Left renal cortex interstitium (tissue), 4 donors: ENCODE measurements around the gene DAG1. TPM values are rescaled to one million over a fixed set of nuclear protein-coding genes. Genes with fewer than 3 reads are reported as not detected.

ENCODE experiments used
- DNase-seq, 4 donors: peaks; one replicate each; pipeline ENCODE4 v3.0.0-alpha.2; 2013; ENCODE audit warnings: low read depth in 4 of 4, low spot score in 2 of 4, missing footprints in 1 of 4
- polyA plus RNA-seq, 4 donors: library from polyadenylated mRNA; unstranded; fragments of 120-200 nt; gene quantifications; one replicate each; pipeline ENCODE4 v1.2.1, GENCODE V29; 2013; ENCODE audit not compliant: insufficient read length in 4 of 4

DAG1 gene
- 100 to 1,000 TPM in 3 of 4 donors, 10 to 100 TPM in 1; 98.2 to 125 (median 114) TPM for polyA plus RNA-seq

DNA sequence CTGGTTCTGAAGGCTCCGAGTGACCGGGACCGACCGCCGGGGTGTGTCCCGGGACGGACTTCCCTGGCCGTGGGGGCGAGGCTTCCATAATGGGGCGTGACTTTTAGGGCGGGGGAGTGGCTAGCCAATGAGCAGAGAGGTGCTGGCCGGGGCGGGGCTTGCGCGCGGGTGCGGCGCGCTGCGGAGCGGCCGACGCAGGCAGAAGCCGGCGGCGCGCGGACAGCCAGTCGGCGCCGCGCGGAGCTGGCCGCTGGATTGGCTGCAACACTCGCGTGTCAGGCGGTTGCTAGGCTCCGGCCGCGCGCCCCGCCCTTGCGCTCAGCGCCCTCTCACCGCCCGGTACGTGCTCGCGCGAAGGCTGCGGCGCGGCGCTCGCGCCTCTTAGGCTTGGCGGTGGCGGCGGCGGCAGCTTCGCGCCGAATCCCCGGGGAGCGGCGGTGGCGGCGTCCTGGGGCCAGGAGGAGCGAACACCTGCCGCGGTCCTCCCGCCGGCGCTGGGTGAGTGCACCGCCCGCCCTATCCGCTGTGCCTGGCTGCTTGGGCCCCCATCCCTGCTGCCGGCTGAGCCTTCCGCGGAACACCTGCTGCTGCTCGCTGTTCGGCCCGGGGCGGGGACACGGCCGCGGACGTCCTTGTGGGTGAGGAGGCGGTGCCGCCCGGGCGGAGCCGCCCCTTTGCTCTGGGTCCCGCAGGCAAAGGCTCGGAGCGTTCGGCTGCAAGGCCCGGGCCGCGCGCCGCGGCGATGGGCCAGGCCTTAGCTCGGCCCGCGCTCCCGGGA, at the start of gene DAG1:
Gene DAG1, plus strand, starts transcription at position 332 of the 778 bp plus-strand sequence. CDS start 40,268 bp downstream, outside the sequence.
- peak; percentile 83 to 96 (median 92) for DNase-seq

DNA sequence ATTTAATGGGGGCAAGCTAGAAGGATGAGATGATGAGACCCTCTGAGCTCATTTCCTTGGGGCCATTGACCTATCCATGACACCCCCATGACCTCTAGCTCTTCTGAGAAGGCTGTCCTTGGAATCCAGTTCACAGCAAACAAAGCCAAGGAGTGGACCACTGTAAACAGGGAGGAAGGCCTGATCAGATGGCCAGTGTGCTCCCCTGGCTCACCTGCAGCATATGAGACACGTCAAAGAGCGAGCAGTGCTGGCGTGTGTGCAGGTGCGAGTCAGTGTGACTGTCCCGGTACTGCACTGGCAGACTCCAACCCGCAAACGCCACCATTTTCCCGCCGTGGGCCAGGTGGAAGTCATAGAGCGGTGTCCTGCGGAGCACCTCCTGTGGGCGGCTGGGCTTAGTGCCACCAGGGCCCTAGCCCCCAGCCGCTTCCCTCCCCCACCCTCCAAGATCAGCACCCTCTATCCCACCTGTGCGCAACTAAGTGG, 48.1 kb upstream of the DAG1 start:
- DNase-seq, result no peak

DNA sequence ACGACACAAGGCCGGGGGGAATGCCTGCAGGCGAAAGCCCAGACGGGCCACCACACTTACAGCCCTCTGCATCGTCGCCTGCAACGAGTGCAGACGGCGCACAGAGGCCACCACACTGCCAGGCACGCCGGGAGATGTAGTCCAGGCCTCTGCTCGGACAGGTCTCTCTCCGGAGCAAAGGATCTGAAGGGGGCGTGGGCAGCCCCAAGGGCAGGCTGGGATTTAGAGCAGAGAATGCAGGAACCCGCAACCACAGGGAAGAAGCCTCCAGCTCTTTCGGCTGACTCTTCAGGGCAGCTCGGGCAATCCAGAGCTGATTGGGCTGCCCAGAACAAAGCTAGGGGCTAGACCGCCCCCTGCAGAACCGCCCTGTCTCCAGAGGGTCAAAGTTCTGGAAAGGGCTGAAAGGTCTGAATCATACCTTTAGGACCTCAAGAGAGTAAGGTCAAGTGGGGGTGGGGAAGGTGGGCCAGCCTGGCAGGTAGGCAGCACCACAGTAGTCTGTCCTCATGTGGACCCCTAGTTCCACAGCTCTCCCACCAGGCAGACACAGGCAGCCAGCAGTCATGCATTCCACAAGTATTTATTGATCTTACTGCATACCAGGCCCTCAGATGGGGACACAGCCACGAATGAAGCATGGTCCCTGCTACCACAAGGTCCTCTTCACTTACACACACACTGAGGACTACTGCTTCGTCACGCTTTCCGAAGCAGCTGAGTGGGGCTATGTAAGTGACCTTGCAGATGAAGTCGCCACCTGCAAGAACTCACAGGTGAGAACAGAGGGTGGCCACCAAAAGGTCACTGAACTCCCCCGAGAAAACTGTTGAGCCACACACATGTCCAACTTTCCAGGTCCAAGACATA, 47.5 kb upstream of the DAG1 start, which contains the start of gene AMT:
Gene AMT, minus strand, starts transcription at position 95 of the 870 bp plus-strand sequence. Its CDS starts 23 bp downstream, at position 72.
- DNase-seq, result no peak

DNA sequence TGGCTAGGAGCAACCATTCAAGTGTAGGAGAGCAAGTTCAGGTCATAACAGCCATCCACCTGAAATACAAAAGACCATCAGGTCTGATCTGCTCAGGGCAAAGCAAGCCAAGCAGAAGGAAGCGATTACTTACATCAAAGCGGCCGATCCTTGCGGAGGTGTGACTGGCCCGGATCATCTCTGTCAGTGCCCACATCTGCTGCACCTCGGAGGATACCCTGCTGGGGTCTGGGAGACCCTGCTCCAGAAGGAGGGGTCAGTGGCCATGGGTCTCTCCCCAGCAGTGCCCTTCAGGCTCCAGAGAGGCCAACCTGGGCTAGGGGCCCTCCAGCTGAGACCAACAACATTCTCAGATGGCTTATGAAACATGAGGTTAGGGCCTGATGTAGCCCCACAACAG, 45.3 kb upstream of the DAG1 start:
- no peak for DNase-seq

DNA sequence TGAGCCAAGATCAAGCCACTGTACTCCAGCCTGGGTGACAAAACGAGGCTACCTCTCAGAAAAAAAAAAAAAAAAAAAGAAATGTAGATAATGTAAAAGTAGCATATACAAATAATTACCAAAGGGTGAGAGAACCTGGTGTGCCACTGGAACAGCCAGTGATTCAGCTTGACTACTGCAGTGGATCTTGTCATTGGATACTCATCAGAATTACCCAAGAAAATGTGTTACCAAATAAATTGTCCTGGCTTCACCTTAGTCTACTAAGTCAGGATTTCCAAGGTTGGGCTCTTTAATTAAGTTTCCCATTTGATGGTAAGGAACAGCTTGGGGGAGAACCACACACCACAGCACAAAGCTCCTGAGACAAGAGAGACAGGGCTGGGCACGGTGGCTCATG, 42.5 kb upstream of the DAG1 start:
- no peak for DNase-seq

DNA sequence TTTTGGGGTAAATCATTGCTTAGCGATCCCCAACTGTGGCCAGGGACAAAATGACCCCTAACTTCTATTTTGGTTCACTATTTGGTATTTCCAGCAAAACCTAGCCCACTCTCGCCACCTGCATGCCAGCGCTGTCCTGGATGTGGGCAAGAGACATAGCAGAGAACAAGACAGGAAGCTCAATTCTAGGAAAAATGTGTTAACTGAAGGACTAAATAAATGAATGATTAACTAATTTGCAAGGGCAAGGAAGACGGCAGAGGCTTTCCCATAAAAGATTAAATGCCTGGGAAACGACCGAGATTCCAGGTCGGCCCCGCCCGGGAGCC, 41.4 kb upstream of the DAG1 start:
- no peak for DNase-seq

DNA sequence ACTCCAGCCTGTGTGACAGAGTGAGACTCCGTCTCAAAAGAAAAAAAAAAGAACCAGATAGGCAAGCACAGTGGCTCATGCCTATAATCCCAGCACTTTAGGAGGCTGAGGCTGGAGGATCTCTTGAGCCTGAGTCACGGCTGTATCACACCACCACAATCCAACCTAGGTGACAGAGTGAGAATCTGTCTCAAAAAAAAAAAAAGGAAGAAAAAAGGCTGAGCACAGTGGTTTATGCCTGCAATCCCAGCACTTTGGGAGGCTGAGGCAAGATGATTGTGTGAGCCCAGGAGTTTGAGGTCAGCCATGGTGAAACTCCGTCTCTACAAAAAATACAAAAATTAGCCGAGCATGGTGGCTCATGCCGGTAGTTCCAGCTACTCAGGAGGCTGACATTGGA, 35.3 kb upstream of the DAG1 start:
- DNase-seq, result no peak

DNA sequence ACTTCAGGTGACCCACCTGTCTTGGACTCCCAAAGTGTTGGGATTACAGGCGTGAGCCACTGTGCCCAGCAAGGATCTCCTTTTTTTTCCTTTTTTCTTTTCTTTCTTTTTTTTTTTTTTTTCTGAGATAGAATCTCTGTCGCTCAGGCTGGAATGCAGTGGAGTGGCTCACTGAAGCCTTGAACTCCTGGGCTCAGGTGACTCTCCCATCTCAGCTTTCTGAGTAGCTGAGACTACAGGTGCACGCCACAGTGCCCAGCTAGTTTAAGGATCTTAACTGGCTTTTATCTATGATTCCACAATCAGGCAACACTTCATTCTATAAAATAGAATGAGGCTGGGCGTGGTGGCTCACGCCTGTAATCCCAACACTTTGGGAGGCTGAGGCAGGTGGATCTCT, 24.7 kb upstream of the DAG1 start:
- no peak for DNase-seq

DNA sequence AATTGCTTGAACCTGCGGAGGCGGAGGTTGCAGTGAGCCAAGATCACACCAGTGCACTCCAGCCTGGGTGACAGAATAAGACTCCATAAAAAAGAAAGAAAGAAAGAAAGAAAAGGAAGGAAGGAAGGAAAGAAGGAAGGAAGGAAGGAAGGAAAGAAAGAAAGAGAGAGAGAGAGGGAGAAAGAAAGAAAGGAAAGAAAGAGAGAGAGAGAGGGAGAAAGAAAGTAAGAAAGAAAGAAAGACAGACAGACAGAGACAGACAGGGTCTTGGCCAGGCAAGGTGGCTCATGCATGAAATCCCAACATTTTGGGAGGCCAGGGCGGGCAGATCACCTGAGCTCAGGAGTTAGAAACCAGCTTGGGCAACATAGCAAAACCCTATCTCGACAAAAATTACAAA, 16.4 kb upstream of the DAG1 start:
- DNase-seq, result no peak

DNA sequence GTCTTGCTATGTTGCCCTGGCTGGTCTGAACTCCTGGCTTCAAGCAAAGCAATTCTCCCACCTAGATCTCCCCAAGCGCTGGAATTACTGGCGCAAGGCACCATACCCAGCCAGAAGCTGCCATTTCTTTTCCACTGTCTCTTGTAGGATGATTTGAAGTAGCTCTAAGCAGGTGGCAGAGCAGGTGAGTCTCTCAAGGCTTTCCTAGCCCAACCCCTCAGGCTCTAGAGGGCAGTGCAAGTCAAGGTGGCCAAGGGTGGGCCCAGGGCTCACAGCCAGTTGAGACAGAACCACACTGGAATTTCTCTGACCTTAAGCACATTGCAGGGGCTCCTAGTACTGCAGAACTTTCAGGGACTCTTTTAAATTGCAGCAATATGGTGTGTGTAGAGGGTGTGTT, 15.6 kb upstream of the DAG1 start:
- no peak for DNase-seq

DNA sequence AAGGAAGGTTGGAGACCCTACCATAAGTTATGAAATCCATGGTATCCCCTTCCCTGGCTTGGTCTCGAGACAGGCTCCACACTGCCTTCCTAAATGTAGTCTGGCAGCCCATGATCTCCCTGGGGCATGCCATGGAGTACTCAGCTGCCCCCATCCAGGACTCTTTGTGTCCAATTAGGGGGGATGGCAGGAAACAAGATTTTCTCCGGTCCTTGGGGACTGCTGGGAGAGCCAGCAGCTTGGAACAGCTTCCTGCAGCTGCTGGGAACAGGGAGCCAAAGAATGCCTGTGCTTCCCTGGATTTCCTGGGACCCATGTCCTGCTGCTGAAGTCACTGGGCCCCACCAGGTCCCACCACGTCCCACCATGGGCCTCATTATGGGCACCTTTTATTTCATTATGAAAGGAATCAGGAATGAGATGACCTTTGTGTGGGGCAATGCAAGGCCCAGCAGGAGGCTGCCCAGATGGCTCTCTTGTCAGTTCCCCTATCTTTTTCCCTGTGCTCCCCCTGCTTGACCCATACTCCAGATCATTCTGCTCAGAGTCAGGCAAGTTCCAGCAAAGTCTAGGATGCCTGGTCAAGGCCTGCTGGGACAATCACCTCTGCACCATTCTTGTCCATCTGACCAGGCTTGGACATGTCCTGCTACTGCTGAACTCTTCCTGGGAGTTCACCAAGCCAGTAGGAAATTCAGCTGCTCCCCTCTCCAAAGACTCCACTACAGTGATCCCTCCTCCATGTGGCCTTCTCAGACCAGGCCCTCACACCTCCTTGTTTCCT, 15.0 kb upstream of the DAG1 start:
- no peak for DNase-seq

DNA sequence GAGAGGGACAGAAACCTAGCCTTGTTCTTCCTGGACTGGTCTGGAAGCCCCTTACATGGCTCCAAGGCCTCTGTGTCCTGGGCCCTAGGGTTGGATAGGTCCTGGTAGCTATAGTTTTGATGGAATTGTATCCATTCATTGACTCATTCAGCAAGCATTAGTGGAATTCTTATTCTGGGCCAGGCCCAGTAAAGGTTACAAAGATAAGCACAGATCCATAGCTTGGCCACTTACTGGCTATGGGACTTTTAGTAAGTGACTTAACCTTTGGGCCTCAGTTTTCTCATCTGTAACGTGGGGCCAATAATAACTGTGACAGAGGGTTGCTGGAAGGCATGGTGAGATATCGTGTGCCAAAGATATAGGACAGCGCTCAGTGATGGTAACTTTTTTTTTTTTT, 13.6 kb upstream of the DAG1 start:
- DNase-seq, result no peak

DNA sequence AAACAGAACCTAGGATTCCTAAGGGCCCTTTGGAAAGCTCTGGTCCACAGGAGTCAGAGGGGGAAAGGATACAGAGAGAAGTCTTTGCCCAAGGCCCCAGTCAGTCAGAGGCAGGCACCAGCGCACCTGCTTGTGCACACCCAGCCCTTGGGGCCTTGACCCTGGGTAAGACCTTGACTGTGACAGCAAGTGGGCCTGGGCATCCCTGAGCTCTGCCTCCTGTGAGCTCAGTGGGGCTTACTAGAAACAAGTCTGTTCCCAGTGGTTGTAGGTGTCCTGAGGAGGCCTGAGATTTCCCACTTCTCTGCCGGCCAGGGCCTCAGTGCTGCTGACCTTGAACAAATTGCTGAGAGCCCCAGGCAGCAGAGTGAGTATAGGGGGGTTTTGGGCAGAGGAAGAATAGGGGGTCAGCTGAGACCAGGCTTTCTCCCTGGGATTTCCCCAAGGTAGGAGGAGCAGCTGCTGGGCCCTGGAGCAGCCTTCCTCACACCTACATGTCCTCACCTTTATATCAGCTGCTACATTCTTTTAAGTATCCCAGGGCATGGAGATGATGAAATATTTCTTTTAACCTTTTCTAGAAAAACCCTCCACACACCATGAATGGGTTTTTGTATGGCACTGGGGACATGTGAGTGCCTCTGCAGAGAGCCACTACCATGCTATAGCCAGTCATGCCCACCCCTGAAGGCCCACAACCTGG, 9.7 kb upstream of the DAG1 start:
- DNase-seq, result no peak

DNA sequence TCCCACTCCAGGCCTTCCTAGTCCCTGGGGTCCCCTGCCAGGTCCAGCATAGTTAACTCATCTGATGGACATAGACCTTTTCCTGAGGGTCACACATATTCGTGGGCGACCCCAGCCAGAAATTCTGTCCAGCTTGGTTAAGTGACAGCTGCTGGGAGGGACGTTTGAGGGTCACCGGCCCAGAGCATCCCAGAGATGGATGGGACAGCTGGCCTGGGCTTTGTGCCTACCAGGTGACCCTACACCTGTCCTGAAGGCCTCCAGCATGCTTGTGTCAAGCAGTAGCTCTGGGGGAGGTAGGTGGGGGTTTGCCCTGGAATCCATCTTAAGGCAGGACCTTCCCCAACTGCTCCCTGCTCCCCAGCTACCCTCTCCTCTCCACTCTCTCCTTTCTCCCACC, 9.1 kb upstream of the DAG1 start:
- DNase-seq, result no peak

DNA sequence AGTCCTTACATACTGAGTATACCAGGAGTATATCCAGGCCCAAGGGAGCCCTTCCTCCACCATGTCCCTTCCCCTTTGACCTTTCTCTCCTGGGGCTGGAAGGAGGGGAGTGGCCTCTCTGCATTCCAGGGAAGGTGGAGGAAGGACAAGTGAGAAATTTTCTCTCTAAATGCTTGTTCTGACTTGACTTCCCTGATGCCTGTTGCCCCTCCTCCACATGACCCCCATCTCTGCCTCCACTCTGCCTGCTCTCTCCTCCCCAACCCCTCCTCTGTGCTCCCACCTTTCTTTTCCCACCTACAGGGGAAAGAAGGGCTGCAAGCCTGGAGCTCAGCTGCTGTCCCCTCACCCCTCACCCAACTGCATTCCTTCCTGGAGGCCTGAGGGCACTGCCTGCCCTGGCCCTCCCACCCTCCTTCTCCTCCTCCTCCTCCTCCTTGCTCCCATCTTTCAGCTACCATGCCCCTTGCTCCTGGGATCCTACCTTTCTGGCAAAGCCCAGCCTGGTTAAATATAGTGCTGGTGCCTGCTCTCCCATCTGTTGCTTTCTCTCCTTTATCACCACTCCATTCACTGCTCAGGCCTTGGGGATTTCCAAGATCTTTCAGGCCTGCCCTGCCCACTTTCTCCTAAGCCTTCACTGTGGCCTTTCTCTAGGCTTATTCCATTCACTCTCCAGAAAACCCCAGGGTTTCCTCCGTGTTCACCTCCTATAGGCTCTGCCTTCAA, 8.5 kb upstream of the DAG1 start:
- DNase-seq, result no peak

DNA sequence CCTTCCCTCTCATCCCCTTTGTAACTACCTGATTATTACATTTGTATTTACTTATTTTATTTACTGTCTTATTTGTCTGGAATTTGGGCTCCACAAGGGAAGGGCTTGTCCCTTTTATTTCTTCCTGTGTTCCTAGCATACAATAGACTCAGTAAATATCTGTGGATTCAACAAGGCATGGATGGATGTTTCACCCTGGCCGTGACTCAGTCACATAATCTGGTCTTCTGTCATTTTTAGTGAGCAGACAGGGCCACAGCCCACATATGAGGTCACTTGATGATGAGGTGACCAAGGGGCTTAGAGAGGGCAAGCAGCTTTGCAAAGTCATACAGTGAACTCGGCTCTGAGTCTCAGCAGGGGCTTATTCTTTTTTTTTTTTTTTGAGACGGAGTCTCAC, 7.8 kb upstream of the DAG1 start:
- DNase-seq, result no peak

DNA sequence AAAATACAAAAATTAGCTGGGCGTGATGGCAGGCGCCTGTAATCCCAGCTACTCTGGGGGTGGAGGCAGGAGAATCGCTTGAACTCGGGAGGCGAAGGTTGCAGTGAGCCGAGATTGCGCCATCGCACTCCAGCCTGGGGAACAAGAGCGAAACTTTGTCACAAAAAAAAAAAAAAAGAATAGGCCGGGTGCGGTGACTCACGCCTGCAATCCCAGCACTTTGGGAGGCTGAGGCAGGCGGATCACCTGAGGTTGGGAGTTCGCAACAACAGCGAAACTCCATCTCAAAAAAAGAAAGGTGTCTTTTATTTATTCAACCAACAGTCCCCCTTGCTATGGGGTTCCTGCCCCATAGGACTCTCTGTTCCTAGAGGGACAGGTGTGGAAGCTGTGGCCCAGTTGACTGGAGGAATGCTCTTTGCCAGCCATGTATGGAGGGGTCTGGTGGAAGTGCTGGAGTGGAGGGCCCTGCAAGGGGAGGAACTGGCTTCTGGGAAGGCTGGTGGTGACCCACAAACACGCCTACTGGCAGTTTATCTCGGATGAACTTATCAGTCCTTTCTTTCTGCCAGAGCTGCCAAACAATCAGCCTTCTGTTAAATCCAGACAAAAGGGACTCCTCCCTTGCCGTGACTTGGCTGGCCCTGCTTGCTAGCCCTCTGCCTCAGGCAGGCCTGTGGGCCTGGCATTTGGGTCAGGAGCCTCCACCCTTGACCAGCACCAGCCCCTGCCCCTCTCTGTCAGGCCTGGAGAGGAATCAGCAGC, 4.6 kb upstream of the DAG1 start:
- DNase-seq, result no peak

DNA sequence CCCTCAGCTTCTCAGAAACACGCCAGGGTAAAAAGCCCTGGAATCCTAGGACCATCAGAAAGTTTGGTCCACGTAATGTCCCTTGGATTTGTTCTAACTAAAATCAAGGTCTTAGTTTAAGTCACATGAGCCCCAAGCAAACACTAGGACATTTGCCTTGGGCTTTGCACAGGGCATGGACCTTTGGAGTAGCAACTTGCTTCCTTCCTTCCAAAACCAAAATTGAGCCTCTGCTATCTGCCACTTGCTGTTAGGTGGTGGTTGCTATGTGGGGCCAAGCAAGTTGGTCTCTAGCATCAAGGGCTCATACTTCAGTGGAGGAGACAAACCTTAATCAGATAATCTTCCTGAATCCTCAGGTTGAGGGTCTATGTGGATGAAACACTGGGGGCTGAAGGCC, 4.0 kb upstream of the DAG1 start:
- no peak for DNase-seq
